ENCODE measurements around the gene MECP2. TPM values are rescaled to one million over a fixed set of nuclear protein-coding genes. Genes with fewer than 3 reads are reported as not detected.

MECP2 gene
- total and polyA plus RNA-seq, 2 of the 13 experiments (the other 11 are each of a cell fraction or from before 2014, with no cell fraction given) = 7.9 to 18.1 TPM

DNA sequence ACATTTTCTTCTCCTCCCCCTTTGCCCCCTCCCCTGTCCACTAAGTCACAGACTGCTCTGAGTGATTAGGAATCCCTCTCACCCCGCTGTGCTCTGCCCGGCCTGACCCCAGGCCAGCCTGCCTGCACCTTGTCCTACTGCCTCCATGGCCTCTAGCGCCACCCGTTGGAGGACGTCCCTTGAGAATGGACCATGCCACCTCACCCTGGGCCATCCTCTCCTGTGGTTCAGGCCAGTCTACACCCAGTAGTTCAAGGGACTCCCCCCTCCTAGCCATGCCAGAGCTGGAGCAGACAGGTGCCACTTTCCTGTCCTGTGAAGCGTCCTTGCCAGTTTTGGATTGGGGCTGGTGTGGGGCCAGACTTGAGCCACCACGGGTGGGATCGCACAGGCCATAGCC lies 68.1 kb downstream of the MECP2 start (continued):
- TF ChIP-seq CENPT (CRISPR knock-in tag; IDR thresholded peaks at IDR 0.05; ENCODE audit: low read depth) (no peak), DMTF1 (CRISPR knock-in tag; IDR thresholded peaks at IDR 0.05) (no peak), ATF3 (CRISPR knock-in tag; IDR thresholded peaks at IDR 0.05) (no peak), TAF15 (IDR thresholded peaks at IDR 0.05; ENCODE audit: low read depth, low read length, poor library complexity, severe bottlenecking) (no peak), PATZ1 (CRISPR knock-in tag; IDR thresholded peaks at IDR 0.05) (no peak), HDAC6 (IDR thresholded peaks at IDR 0.05; ENCODE audit: low read depth, low read length) (no peak), ZNF160 (CRISPR knock-in tag; IDR thresholded peaks at IDR 0.05) (no peak)
- TF ChIP-seq, protein P1, sequence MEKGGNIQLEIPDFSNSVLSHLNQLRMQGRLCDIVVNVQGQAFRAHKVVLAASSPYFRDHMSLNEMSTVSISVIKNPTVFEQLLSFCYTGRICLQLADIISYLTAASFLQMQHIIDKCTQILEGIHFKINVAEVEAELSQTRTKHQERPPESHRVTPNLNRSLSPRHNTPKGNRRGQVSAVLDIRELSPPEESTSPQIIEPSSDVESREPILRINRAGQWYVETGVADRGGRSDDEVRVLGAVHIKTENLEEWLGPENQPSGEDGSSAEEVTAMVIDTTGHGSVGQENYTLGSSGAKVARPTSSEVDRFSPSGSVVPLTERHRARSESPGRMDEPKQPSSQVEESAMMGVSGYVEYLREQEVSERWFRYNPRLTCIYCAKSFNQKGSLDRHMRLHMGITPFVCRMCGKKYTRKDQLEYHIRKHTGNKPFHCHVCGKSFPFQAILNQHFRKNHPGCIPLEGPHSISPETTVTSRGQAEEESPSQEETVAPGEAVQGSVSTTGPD (CRISPR knock-in tag; IDR thresholded peaks at IDR 0.05) = no peak
